RWPE1 (cell line): ENCODE data around the gene TOR1A.
"Not testable (repeated sequence)": the region's sequence is repeated elsewhere in the genome, so short reads cannot be mapped to it uniquely, and the experiment has no call there.

ENCODE experiments used
- CTCF ChIA-PET: fragments of 350-600 bp; sonication (Branson Sonifier 250); formaldehyde crosslinking; extraction: SDS; loops from one replicate; lab custom pipeline; 2021; lab: Yijun Ruan, JAX
- POLR2A ChIA-PET: fragments of 400-600 bp; formaldehyde crosslinking; extraction: SDS; loops from one replicate; lab custom pipeline; 2020; ENCODE audit warnings: antibody characterized with exemption; ENCODE audit not compliant: low non-redundant PET; lab: Yijun Ruan, JAX
- DNase-seq: peaks from one replicate; pipeline ENCODE4 v3.0.0; 2012; ENCODE audit warnings: low spot score
- H3K27ac ChIP-seq: fragments of 450-650 bp; 2 replicates; pipeline ENCODE4 v1.5.1; 2017
- CTCF ChIP-seq: fragments of 450-650 bp; conservative IDR thresholded peaks from 2 replicates; pipeline ENCODE4 v1.5.1; 2017; ENCODE audit warnings: low read depth, mild to moderate bottlenecking

TOR1A gene

GRCh38 chr9:129794549-129794948 lies 29.4 kb downstream of the TOR1A start:
- H3K27ac ChIP-seq: no peak overlapping the region
- no peak for DNase-seq
- POLR2A ChIA-PET: no interaction called here
- no peak for TF ChIP-seq CTCF
- CTCF ChIA-PET: interaction anchor here (0.6 to 0.7 kb wide), 2 partner anchors 70 to 152 kb away, joined by 4 read pairs; no protein-coding TSS in a partner anchor

GRCh38 chr9:129786481-129786880 lies 37.5 kb downstream of the TOR1A start:
- TF ChIP-seq CTCF: no peak
- POLR2A ChIA-PET: no interaction called here
- CTCF ChIA-PET: interaction anchor here (0.6 to 6.5 kb wide), 4 partner anchors 28 to 60 kb away, joined by 4 to 93 read pairs (median 5); no protein-coding TSS in a partner anchor
- H3K27ac ChIP-seq: no peak overlapping the region
- no peak for DNase-seq

DNA sequence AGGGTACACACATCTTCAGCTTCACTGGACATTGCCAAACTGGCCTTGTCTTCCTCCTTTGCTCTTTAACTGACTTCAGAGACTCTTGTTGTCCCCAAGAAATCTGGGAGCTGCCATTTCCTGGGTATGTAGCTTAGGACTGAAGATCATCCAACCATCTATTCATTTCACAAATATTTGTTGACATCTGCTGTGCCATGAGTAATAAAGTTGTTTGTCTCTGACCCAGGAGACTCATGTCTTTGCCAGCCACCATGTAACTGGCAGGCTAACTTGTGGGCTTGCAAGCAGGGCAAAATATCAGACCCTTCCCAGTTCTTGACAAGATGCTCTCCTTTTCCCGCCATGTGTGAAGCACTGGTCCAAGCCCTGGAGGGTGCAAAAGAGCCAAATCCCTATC lies 38.1 kb downstream of the TOR1A start:
- no peak for TF ChIP-seq CTCF
- POLR2A ChIA-PET: interaction anchor here (0.5 kb wide), 1 partner anchor 52 kb away, joined by 5 read pairs; no protein-coding TSS in a partner anchor
- H3K27ac ChIP-seq: no peak overlapping the region
- no peak for DNase-seq
- CTCF ChIA-PET: interaction anchor here (0.6 to 6.5 kb wide), 4 partner anchors 29 to 61 kb away, joined by 4 to 93 read pairs (median 5); no protein-coding TSS in a partner anchor

GRCh38 chr9:129784970-129785369 lies 39.0 kb downstream of the TOR1A start:
- POLR2A ChIA-PET, H3K27ac ChIP-seq, DNase-seq: not testable (repeated sequence)
- CTCF ChIA-PET: interaction anchor here (0.6 to 6.5 kb wide), 4 partner anchors 27 to 66 kb away, joined by 3 to 93 read pairs (median 4); no protein-coding TSS in a partner anchor

DNA sequence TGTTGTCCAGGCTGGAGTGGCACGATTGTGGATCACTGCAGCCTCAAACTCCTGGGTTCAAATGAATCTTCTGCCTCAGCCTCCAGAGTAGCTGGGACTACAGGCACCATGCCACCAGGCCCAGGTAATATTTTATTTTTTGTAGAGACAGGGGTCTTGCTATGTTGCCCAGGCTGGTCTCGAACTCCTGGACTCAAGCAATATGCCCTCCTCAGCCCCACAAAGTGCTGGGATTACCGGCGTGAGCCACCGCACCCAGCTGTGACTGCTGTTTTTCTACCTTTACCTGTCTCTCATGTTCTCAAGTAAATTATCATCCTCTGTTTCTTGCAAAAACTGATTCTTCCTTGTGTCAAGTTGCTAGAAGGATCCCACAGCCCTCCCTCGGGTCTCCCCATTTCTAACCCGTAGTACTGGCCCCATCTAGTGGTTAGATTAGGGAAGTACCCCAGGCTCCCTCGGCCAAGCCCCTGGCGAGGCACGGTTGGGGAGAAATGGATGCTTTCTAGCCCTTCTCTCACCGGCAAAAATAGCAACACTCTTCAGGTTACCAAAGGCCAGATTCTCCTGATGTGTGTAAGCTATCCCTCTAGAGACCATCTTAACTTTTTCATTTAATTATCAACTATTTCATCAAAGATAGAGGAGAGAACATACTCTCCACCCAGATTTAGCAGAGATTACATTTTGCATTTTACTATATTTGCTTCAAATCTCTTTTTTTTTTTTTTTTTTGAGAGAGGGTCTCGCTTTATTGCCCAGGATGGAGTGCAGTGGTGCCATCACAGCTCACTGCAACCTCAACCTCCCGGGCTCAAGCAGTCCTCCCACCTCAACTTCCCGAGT lies 40.2 kb downstream of the TOR1A start:
- TF ChIP-seq CTCF: peak; percentile 99
- ChIA-PET POLR2A (no interaction called here), CTCF (interaction anchor here (0.5 to 6.5 kb wide), 13 partner anchors 8 to 874 kb away, joined by 3 to 93 read pairs (median 4); no protein-coding TSS in a partner anchor)
- peak; percentile 97 for DNase-seq
- no peak overlapping the region for H3K27ac ChIP-seq

GRCh38 chr9:129781981-129782380 lies 42.0 kb downstream of the TOR1A start:
- no peak for DNase-seq
- TF ChIP-seq CTCF: no peak
- CTCF ChIA-PET: interaction anchor here (0.6 to 6.5 kb wide), 6 partner anchors 8 to 108 kb away, joined by 3 to 93 read pairs (median 4); no protein-coding TSS in a partner anchor
- no peak overlapping the region for H3K27ac ChIP-seq
- POLR2A ChIA-PET: no interaction called here

- ChIA-PET POLR2A (no interaction called here), CTCF (interaction anchor here (0.6 to 6.5 kb wide), 5 partner anchors 9 to 55 kb away, joined by 3 to 93 read pairs (median 6); no protein-coding TSS in a partner anchor)
- DNase-seq: no peak
- no peak overlapping the region for H3K27ac ChIP-seq
- no peak for TF ChIP-seq CTCF
Measured at GRCh38 chr9:129781131-129781530, 42.8 kb downstream of the TOR1A start.
